Stomach (tissue), 9 donors: Measurements from ENCODE around the gene SLC2A4RG. TPM values are rescaled to one million over a fixed set of nuclear protein-coding genes. Genes with fewer than 3 reads are reported as not detected.
"Not testable (repeated sequence)": the region's sequence is repeated elsewhere in the genome, so short reads cannot be mapped to it uniquely, and the experiment has no call there.

Source experiments
- DNase-seq, 2 donors: peaks; one replicate each; pipeline versions ENCODE4 v3.0.0 to v3.0.0-alpha.2; 2013 to 2019
- H3K27ac ChIP-seq, 5 donors: fragments of 200-600 bp in 4 of 5; sonication (generic) in 4 of 5; one replicate each; pipeline ENCODE4 v1.5.1; 2013 to 2019; ENCODE audit warnings: mild to moderate bottlenecking in 1 of 5, moderate library complexity in 1 of 5
- H3K27me3 ChIP-seq, 3 donors: fragments of 200-600 bp; sonication (generic); one replicate each; pipeline ENCODE4 v1.5.1; 2017 to 2019; ENCODE audit warnings: mixed run types in 1 of 3
- H3K36me3 ChIP-seq, 4 donors: fragments of 200-600 bp; sonication (generic); 1 replicate in 3 of 4; 2 replicates in 1 of 4; pipeline ENCODE4 v1.5.1; 2016 to 2019
- H3K4me1 ChIP-seq, 4 donors: fragments of 200-600 bp; sonication (generic); one replicate each; pipeline ENCODE4 v1.5.1; 2016 to 2019
- H3K4me3 ChIP-seq, 4 donors: fragments of 200-600 bp; sonication (generic) in 3 of 4; one replicate each; pipeline ENCODE4 v1.5.1; 2016 to 2019; ENCODE audit warnings: mild to moderate bottlenecking in 1 of 4
- H3K9me3 ChIP-seq, 4 donors: fragments of 200-600 bp; sonication (generic); one replicate each; pipeline ENCODE4 v1.5.1; 2016 to 2019
- CTCF ChIP-seq, 7 experiments: fragments of 450-650 bp in 4 of 7; fragments of 200-600 bp in 3 of 7; sonication (generic) in 3 of 7; IDR thresholded peaks; one replicate each; pipeline ENCODE4 v1.5.1; 2016 to 2019; ENCODE audit warnings: antibody characterized with exemption in 7 of 7, control low read depth in 2 of 7, mild to moderate bottlenecking in 1 of 7
- EP300 ChIP-seq: sonication (generic); formaldehyde crosslinking; IDR thresholded peaks from one replicate; pipeline ENCODE4 v1.6.1; 2017; ENCODE audit warnings: antibody characterized with exemption
- POLR2A ChIP-seq, 4 donors: fragments of 450-650 bp; IDR thresholded peaks; one replicate each; pipeline ENCODE4 v1.6.1; 2016; ENCODE audit warnings: antibody characterized with exemption in 4 of 4, control low read depth in 2 of 4, mild to moderate bottlenecking in 1 of 4, moderate library complexity in 1 of 4
- POLR2AphosphoS5 ChIP-seq, 3 donors: sonication (generic); formaldehyde crosslinking; IDR thresholded peaks; one replicate each; pipeline ENCODE4 v1.6.1; 2016; ENCODE audit warnings: antibody characterized with exemption in 3 of 3
- WGBS, 5 donors: extraction: QIAGEN DNeasy Blood & Tissue Kit in 3 of 5; methylation state at CpG; one replicate each; pipeline versions ENCODE4 v1.1.5 to v1.1.7; 2013 to 2018; 5-methylcytosine and 5-hydroxymethylcytosine counted together
- intact Hi-C: fragments of 100-400 bp; cut with DNase I; formaldehyde crosslinking; loops from one replicate; pipeline ENCODE4 v1.15.1; 2023; ENCODE audit warnings: low total_unique reads
- polyA plus RNA-seq, 3 donors: library from polyadenylated mRNA; stranded (reverse); fragments of 200-250 nt; gene quantifications; one replicate each; pipeline ENCODE4 v1.2.3, GENCODE V29; 2013
- total RNA-seq, 5 donors: library from RNA; depleted of rRNA; stranded (reverse); fragments of >200 nt; gene quantifications; one replicate each; pipeline versions ENCODE4 v1.1.0 to v1.2.3, GENCODE V29; 2014 to 2016
- donor health status: healthy with polysubstance abuse.
- donor health status: Bipolar disorder and iron deficiency.
- donor health status: healthy.

SLC2A4RG gene
- total and polyA plus RNA-seq, 8 donors = 7.1 to 76.9 (median 42.8) TPM

- H3K27me3 ChIP-seq = peaks cover 0 to 13% (median 3%) of the 10 kb centered on the region in 3 donors
- peaks cover 0 to 29% (median 18%) of the 10 kb centered on the region in 4 donors for H3K36me3 ChIP-seq
- WGBS, 5 donors = 55 to 73% (median 60%) methylated on average over 15 to 20 of the region's 20 CpGs
- DNase-seq = no peak
- H3K4me1 ChIP-seq = peaks cover 8 to 20% (median 13%) of the 10 kb centered on the region in 4 donors
- H3K9me3 ChIP-seq = no peaks in the 10 kb centered on the region
- intact Hi-C loops = no loop called here
- H3K4me3 ChIP-seq = no peak overlapping the region
- TF ChIP-seq EP300 = no peak
- no peak for TF ChIP-seq POLR2A (IDR thresholded peaks at IDR 0.05)
- TF ChIP-seq CTCF (IDR thresholded peaks at IDR 0.05) = no peak
- TF ChIP-seq POLR2AphosphoS5 (IDR thresholded peaks at IDR 0.05) = no peak
- H3K27ac ChIP-seq = peak overlapping the region in 1 of 5 donors; percentile 31
Measured at GRCh38 chr20:63772781-63773518, 33.4 kb downstream of the SLC2A4RG start.

DNA sequence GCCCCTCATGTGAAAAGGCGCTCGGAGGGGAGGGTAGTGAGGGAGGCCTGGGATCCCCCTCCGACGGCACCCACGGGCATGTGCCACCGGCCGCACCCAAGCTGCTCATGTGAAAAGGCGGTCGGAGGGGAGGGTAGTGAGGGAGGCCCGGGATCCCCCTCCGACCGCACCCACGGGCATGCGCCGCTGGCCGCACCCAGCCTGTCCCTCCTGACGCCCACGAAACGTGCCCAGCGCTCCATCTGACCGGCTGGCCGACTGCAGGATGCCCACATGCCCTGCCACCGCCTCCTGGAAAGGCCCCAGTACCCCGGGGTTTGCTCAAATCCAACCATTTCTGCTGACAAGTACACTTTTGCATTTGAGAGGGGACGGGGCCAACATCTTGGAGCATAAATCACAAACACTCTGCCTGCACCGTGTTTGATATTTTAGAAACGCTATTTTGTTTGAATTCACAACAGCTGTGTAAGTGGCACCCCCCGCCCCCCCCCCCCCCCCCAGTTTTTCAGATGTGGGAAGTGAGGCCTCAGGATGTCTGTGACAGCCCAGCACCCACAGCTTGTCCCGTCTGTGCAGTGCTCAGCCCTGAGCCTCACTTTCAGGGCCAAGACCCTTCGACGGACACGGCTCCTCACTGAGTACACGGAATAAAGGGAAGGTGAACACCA is 34.1 kb downstream of the SLC2A4RG start:
- TF ChIP-seq POLR2A (IDR thresholded peaks at IDR 0.05) = no peak
- no peak for TF ChIP-seq POLR2AphosphoS5 (IDR thresholded peaks at IDR 0.05)
- no peak for TF ChIP-seq CTCF (IDR thresholded peaks at IDR 0.05)
- TF ChIP-seq EP300 = no peak
- Histone ChIP-seq H3K9me3 (no peaks in the 10 kb centered on the region), H3K4me3 (no peak overlapping the region), H3K27me3 (peaks cover 0 to 13% (median 3%) of the 10 kb centered on the region in 3 donors), H3K4me1 (peaks cover 8 to 20% (median 13%) of the 10 kb centered on the region in 4 donors), H3K27ac (no peak overlapping the region), H3K36me3 (peaks cover 0 to 27% (median 17%) of the 10 kb centered on the region in 4 donors)
- intact Hi-C loops = no loop called here
- DNase-seq = no peak
- WGBS, 5 donors = 75 to 86% (median 81%) methylated on average over 15 to 33 of the region's 33 CpGs

GRCh38 chr20:63774306-63774705 is 34.7 kb downstream of the SLC2A4RG start:
- intact Hi-C loops = no loop called here
- no peak overlapping the region for H3K27ac ChIP-seq

GRCh38 chr20:63775096-63775978 is 35.8 kb downstream of the SLC2A4RG start:
- peak overlapping the region; percentile 7 to 22 (median 12) for H3K4me3 ChIP-seq
- intact Hi-C loops = no loop called here
- peak overlapping the region in 1 of 5 donors; percentile 18 for H3K27ac ChIP-seq
- TF ChIP-seq POLR2A (IDR thresholded peaks at IDR 0.05) = no peak
- TF ChIP-seq CTCF (IDR thresholded peaks at IDR 0.05) = peak in 4 of 7 experiments; percentile 37 to 55 (median 49)
- no peak for TF ChIP-seq POLR2AphosphoS5 (IDR thresholded peaks at IDR 0.05)
- DNase-seq = peak in 1 of 2 donors; percentile 89
- WGBS, 5 donors = 27 to 44% (median 30%) methylated on average over 40 to 67 of the region's 67 CpGs
- no peaks in the 10 kb centered on the region for H3K9me3 ChIP-seq
- H3K27me3 ChIP-seq = peaks cover 0 to 13% (median 3%) of the 10 kb centered on the region in 3 donors
- peaks cover 0 to 11% (median 8%) of the 10 kb centered on the region in 4 donors for H3K36me3 ChIP-seq
- peaks cover 8 to 20% (median 13%) of the 10 kb centered on the region in 4 donors for H3K4me1 ChIP-seq

More at GRCh38 chr20:63774306-63774705, 34.7 kb downstream of the SLC2A4RG start:
- no peak for TF ChIP-seq EP300
- Histone ChIP-seq H3K4me1 (peaks cover 8 to 20% (median 13%) of the 10 kb centered on the region in 4 donors), H3K36me3 (peaks cover 0 to 21% (median 11%) of the 10 kb centered on the region in 4 donors), H3K9me3 (no peaks in the 10 kb centered on the region), H3K4me3 (no peak overlapping the region), H3K27me3 (peaks cover 0 to 13% (median 3%) of the 10 kb centered on the region in 3 donors)
- DNase-seq = no peak
- WGBS, 5 donors = 71 to 82% (median 77%) methylated on average over 12 to 15 of the region's 15 CpGs

- Histone ChIP-seq H3K4me1 (peaks cover 8 to 20% (median 13%) of the 10 kb centered on the region in 4 donors), H3K27me3 (peaks cover 0 to 13% (median 3%) of the 10 kb centered on the region in 3 donors)
- DNase-seq, H3K9me3 ChIP-seq, H3K4me3 ChIP-seq, H3K27ac ChIP-seq, intact Hi-C loops, H3K36me3 ChIP-seq: not testable (repeated sequence)
- WGBS, 5 donors = 86 to 96% (median 95%) methylated on average over 20 to 23 of the region's 23 CpGs
Measured at GRCh38 chr20:63776875-63777274, 37.3 kb downstream of the SLC2A4RG start.
